A549 (cell line): ENCODE results near the gene TMED5. TPM values are rescaled to one million over a fixed set of nuclear protein-coding genes. Genes with fewer than 3 reads are reported as not detected.

Experiments used
- ATAC-seq, 2 experiments: fragments of 200-7000 bp in 1 of 2; fragments of >200 bp in 1 of 2; cut with Nextera tagmentation in 1 of 2; cut with Tn5 transposase in 1 of 2; 3 replicates each; pipeline versions ENCODE4 v1.8.0 to v1.9.1; 2018 to 2020; ENCODE audit warnings: mild to moderate bottlenecking in 1 of 2, moderate library complexity in 1 of 2
- CTCF ChIA-PET: fragments of 300-600 bp; sonication (Branson Sonifier 250); formaldehyde crosslinking; extraction: SDS; loops from one replicate; lab custom pipeline; 2021; ENCODE audit warnings: antibody characterized with exemption, inconsistent platforms; lab: Yijun Ruan, JAX
- POLR2A ChIA-PET: fragments of 350-600 bp; formaldehyde crosslinking; extraction: SDS; loops from one replicate; lab custom pipeline; 2021; ENCODE audit warnings: antibody characterized with exemption, inconsistent platforms; lab: Yijun Ruan, JAX
- DNase-seq, 2 experiments: peaks; one replicate each; pipeline versions ENCODE4 v3.0.0 to v3.0.0-alpha.2; 2011 to 2016; ENCODE audit warnings: low read depth in 1 of 2, low spot score in 1 of 2
- FAIRE-seq: peaks from 2 replicates; lab custom pipeline; 2011; peaks lifted over from hg19 to GRCh38; lab: Jason Lieb, UNC
- H3K27ac ChIP-seq, 2 experiments: fragments of >200 bp; sonication (Bioruptor Twin); formaldehyde crosslinking; 3 replicates each; pipeline ENCODE4 v1.5.1; 2016 to 2017
- H3K4me1 ChIP-seq: fragments of >200 bp; sonication (Bioruptor Twin); formaldehyde crosslinking; 3 replicates; pipeline ENCODE4 v1.6.1; 2016
- H3K4me2 ChIP-seq: fragments of >200 bp; sonication (Bioruptor Twin); formaldehyde crosslinking; 3 replicates; pipeline ENCODE4 v1.6.1; 2016
- H3K4me3 ChIP-seq: fragments of >200 bp; sonication (Bioruptor Twin); formaldehyde crosslinking; 3 replicates; pipeline ENCODE4 v1.5.1; 2016
- H3K9me3 ChIP-seq: fragments of >200 bp; sonication (Bioruptor Twin); formaldehyde crosslinking; 3 replicates; pipeline ENCODE4 v1.6.1; 2016
- ATOH8 ChIP-seq: fragments of 250-450 bp; sonication (Bioruptor Pico); IDR thresholded peaks from 2 replicates; pipeline ENCODE4 v1.5.0; 2020; ENCODE audit warnings: low read depth, mild to moderate bottlenecking, moderate library complexity
- BCL3 ChIP-seq: fragments of >200 bp; sonication (Bioruptor Twin); formaldehyde crosslinking; IDR thresholded peaks from 3 replicates; pipeline ENCODE4 v1.6.1; 2016
- CBX8 ChIP-seq: fragments of 200-600 bp; sonication (generic); IDR thresholded peaks from 2 replicates; pipeline ENCODE4 v1.6.1; 2016
- E2F6 ChIP-seq: IDR thresholded peaks from 2 replicates; pipeline ENCODE4 v1.6.1; 2012; ENCODE audit warnings: low read depth, borderline replicate concordance
- EHF ChIP-seq: fragments of 250-450 bp; sonication (Bioruptor Pico); IDR thresholded peaks from 2 replicates; pipeline ENCODE4 v1.5.0; 2020; ENCODE audit warnings: mild to moderate bottlenecking
- EHMT2 ChIP-seq: fragments of 200-600 bp; sonication (generic); IDR thresholded peaks from 2 replicates; pipeline ENCODE4 v1.6.1; 2016; ENCODE audit warnings: antibody characterized with exemption, low read depth, mild to moderate bottlenecking, moderate library complexity
- ESRRA ChIP-seq: fragments of 150-350 bp; IDR thresholded peaks from 2 replicates; pipeline ENCODE4 v1.6.1; 2014; ENCODE audit warnings: mild to moderate bottlenecking, low read length, borderline replicate concordance
- FOSL2 ChIP-seq, 2 experiments: fragments of 450-650 bp in 1 of 2; fragments of >200 bp in 1 of 2; sonication (Bioruptor Twin) in 1 of 2; formaldehyde crosslinking; IDR thresholded peaks; 2 replicates each; pipeline versions ENCODE4 v1.5.0 to v1.6.1; 2016 to 2020; ENCODE audit warnings: mild to moderate bottlenecking in 1 of 2, moderate library complexity in 1 of 2
- FOXS1 ChIP-seq: fragments of 250-450 bp; sonication (Bioruptor Pico); IDR thresholded peaks from 2 replicates; pipeline ENCODE4 v1.5.0; 2020; ENCODE audit warnings: mild to moderate bottlenecking, moderate library complexity
- HDAC2 ChIP-seq: fragments of 200-600 bp; sonication (generic); IDR thresholded peaks from 2 replicates; pipeline ENCODE4 v1.6.1; 2016
- HMGXB4 ChIP-seq: fragments of 250-450 bp; sonication (Bioruptor Pico); IDR thresholded peaks from 2 replicates; pipeline ENCODE4 v1.5.0; 2021; ENCODE audit warnings: mild to moderate bottlenecking, moderate library complexity, borderline replicate concordance
- HOXA7 ChIP-seq: fragments of 250-450 bp; sonication (Bioruptor Pico); IDR thresholded peaks from 2 replicates; pipeline ENCODE4 v1.5.0; 2020; ENCODE audit warnings: mild to moderate bottlenecking, moderate library complexity
- KDM5A ChIP-seq: fragments of 200-600 bp; sonication (generic); IDR thresholded peaks from 2 replicates; pipeline ENCODE4 v1.6.1; 2016; ENCODE audit warnings: antibody characterized with exemption, mild to moderate bottlenecking
- MAZ ChIP-seq: fragments of 150-350 bp; IDR thresholded peaks from 2 replicates; pipeline ENCODE4 v1.6.1; 2014; ENCODE audit warnings: antibody characterized with exemption, low read depth, low read length, borderline replicate concordance
- NR3C1 ChIP-seq: fragments of >200 bp; sonication (Bioruptor Twin); formaldehyde crosslinking; IDR thresholded peaks from 3 replicates; pipeline ENCODE4 v1.6.1; 2017
- POLR2A ChIP-seq: IDR thresholded peaks from 2 replicates; pipeline ENCODE4 v1.6.1; 2012; ENCODE audit warnings: mild to moderate bottlenecking, low read length
- SREBF2 ChIP-seq: fragments of 450-650 bp; IDR thresholded peaks from 2 replicates; pipeline ENCODE4 v1.6.1; 2014; ENCODE audit warnings: mild to moderate bottlenecking, moderate library complexity
- USF2 ChIP-seq: fragments of 450-650 bp; IDR thresholded peaks from 2 replicates; pipeline ENCODE4 v1.6.1; 2014; ENCODE audit warnings: antibody characterized with exemption
- ZC3H11A ChIP-seq: fragments of 450-650 bp; IDR thresholded peaks from 2 replicates; pipeline ENCODE4 v1.6.1; 2014; ENCODE audit warnings: antibody characterized with exemption, mild to moderate bottlenecking
- ZFP36 ChIP-seq: fragments of 450-650 bp; IDR thresholded peaks from 2 replicates; pipeline ENCODE4 v1.6.1; 2014; ENCODE audit warnings: borderline replicate concordance; ENCODE audit not compliant: partially characterized antibody
- ZSCAN20 ChIP-seq: fragments of 250-450 bp; sonication (Bioruptor Pico); IDR thresholded peaks from 2 replicates; pipeline ENCODE4 v1.8.0; 2022; ENCODE audit warnings: mild to moderate bottlenecking, moderate library complexity
- WGBS: methylation state at CpG from one replicate; pipeline ENCODE4 v1.1.6; 2017; ENCODE audit errors: missing lambda C conversion rate; 5-methylcytosine and 5-hydroxymethylcytosine counted together
- polyA plus RNA-seq, 4 experiments: library from polyadenylated mRNA; depleted of rRNA in 3 of 4; stranded (reverse); fragments of >200 nt; fragmentation: RNase III in 1 of 4; extraction: RNeasy Plus Mini Kit Qiagen cat#74134 plus additional on column Dnase treatment in 1 of 4; gene quantifications; 2 replicates in 3 of 4; 3 replicates in 1 of 4; pipeline ENCODE4 v1.2.3, GENCODE V29; 2011 to 2017

TMED5 gene
- polyA plus RNA-seq, 2 of the 4 experiments (the other 2 are of a cell fraction), result 40.4 to 70.7 TPM

GRCh38 chr1:93186667-93187066 is 6.5 kb upstream of the TMED5 start:
- CTCF ChIA-PET, result no interaction called here

GRCh38 chr1:93180723-93181613 is 755 bp upstream of the TMED5 start, which contains the start of gene CCDC18:
Gene CCDC18 (plus strand): TSS chr1:93180724. CDS start chr1:93183362, 2,638 bp downstream.
- Histone ChIP-seq H3K9me3 (no peaks in the 10 kb centered on the region), H3K4me2 (peak within 1 kb of the TSS; percentile 92), H3K27ac (peak within 1 kb of the TSS; percentile 81 to 94), H3K4me1 (peaks cover 34% of the 10 kb centered on the region; the same call in 2 of the 3 replicates), H3K4me3 (peak within 1 kb of the TSS; percentile 60)
- DNase-seq (peak in 1 of 2 experiments; percentile 64), FAIRE-seq (no peak), ATAC-seq (peak in 1 of 2 experiments; percentile 31; a peak in 5 of 6 replicates)
- POLR2A ChIA-PET, result no interaction called here
- peak; percentile 41; the same call in 1 of the 2 replicates for TF ChIP-seq E2F6
- no peak for TF ChIP-seq CBX8
- no peak for TF ChIP-seq ZC3H11A
- TF ChIP-seq POLR2A, result 0 out of 2 replicates have a peak, but pooled peaks have one; percentile 6
- no peak for TF ChIP-seq ZSCAN20 (CRISPR knock-in tag)
- peak; percentile 88; the same call in 1 of the 2 replicates for TF ChIP-seq HDAC2
- TF ChIP-seq KDM5A, result 0 out of 2 replicates have a peak, but pooled peaks have one; percentile 38
- 5% methylated on average over 23 of the region's 43 CpGs for WGBS
- CTCF ChIA-PET, result interaction anchor here (0.6 kb wide), 1 partner anchor 113 kb away, joined by 3 read pairs; no protein-coding TSS in a partner anchor

More at GRCh38 chr1:93186667-93187066, 6.5 kb upstream of the TMED5 start:
- peaks cover 16% of the 10 kb centered on the region; the same call in 2 of the 3 replicates for H3K4me1 ChIP-seq
- TF ChIP-seq USF2 (no peak), HMGXB4 (CRISPR knock-in tag) (no peak), CBX8 (no peak), FOXS1 (CRISPR knock-in tag) (no peak), ESRRA (no peak), HOXA7 (CRISPR knock-in tag) (no peak), BCL3 (no peak), ZFP36 (no peak), EHMT2 (no peak), SREBF2 (no peak), NR3C1 (no peak), MAZ (no peak), FOSL2 (IDR thresholded peaks at IDR 0.05) (no peak), FOSL2 (CRISPR knock-in tag; IDR thresholded peaks at IDR 0.05) (no peak), EHF (CRISPR knock-in tag) (no peak), ATOH8 (no peak)
- no peak overlapping the region for H3K4me3 ChIP-seq
- FAIRE-seq (no peak), DNase-seq (no peak), ATAC-seq (no peak)
- H3K4me2 ChIP-seq, result no peak overlapping the region
- WGBS, result 88% methylated on average over 1 of the region's 1 CpG
- H3K9me3 ChIP-seq, result no peaks in the 10 kb centered on the region
- POLR2A ChIA-PET, result no interaction called here
- no peak overlapping the region for H3K27ac ChIP-seq
